HepG2 (cell line): ENCODE measurements around the gene FKBP1B. TPM values are rescaled to one million over a fixed set of nuclear protein-coding genes. Genes with fewer than 3 reads are reported as not detected.

ENCODE experiments used
- ARNT2 ChIP-seq: sonication (generic); formaldehyde crosslinking; IDR thresholded peaks from 2 replicates; pipeline ENCODE4 v1.8.0; 2022; ENCODE audit warnings: mild to moderate bottlenecking, low read depth, missing genetic modification reagents, moderate library complexity
- DNMT3B ChIP-seq: conservative IDR thresholded peaks from 2 replicates; pipeline ENCODE4 v1.6.1; 2016; ENCODE audit warnings: missing biosample characterization, control low read depth
- EEA1 ChIP-seq: sonication (generic); formaldehyde crosslinking; IDR thresholded peaks from 2 replicates; pipeline ENCODE4 v1.5.1; 2020; ENCODE audit warnings: mild to moderate bottlenecking, missing genetic modification reagents, borderline replicate concordance
- JUN ChIP-seq: sonication (generic); formaldehyde crosslinking; IDR thresholded peaks from 2 replicates; pipeline ENCODE4 v1.4.0; 2020; ENCODE audit warnings: mild to moderate bottlenecking, missing genetic modification reagents
- MTA1 ChIP-seq: sonication (generic); formaldehyde crosslinking; IDR thresholded peaks from 2 replicates; pipeline ENCODE4 v1.4.0; 2020; ENCODE audit warnings: missing genetic modification reagents, mild to moderate bottlenecking, borderline replicate concordance
- MXD3 ChIP-seq: IDR thresholded peaks from 2 replicates; pipeline ENCODE4 v1.6.1; 2016; ENCODE audit warnings: mild to moderate bottlenecking, missing biosample characterization, missing genetic modification reagents
- NFRKB ChIP-seq: fragments of 450-650 bp; IDR thresholded peaks from 2 replicates; pipeline ENCODE4 v1.6.1; 2017
- NONO ChIP-seq, 2 experiments: fragments of 450-650 bp in 1 of 2; sonication (generic) in 1 of 2; formaldehyde crosslinking in 1 of 2; IDR thresholded peaks in 1 of 2; conservative IDR thresholded peaks in 1 of 2; 2 replicates each; pipeline versions ENCODE4 v1.6.1 to v1.8.0; 2017 to 2022; ENCODE audit warnings: mild to moderate bottlenecking in 1 of 2, missing genetic modification reagents in 1 of 2, moderate library complexity in 1 of 2
- RBAK ChIP-seq: sonication (generic); formaldehyde crosslinking; IDR thresholded peaks from 2 replicates; pipeline ENCODE4 v1.5.1; 2020; ENCODE audit warnings: mild to moderate bottlenecking, missing genetic modification reagents
- SIX1 ChIP-seq: sonication (generic); formaldehyde crosslinking; IDR thresholded peaks from 2 replicates; pipeline ENCODE4 v1.4.0; 2020; ENCODE audit warnings: missing genetic modification reagents, borderline replicate concordance
- SMARCE1 ChIP-seq: fragments of 450-650 bp; IDR thresholded peaks from 2 replicates; pipeline ENCODE4 v1.6.1; 2017; ENCODE audit warnings: borderline replicate concordance
- SP1 ChIP-seq, 2 experiments: fragments of 450-650 bp in 1 of 2; sonication (generic) in 1 of 2; formaldehyde crosslinking in 1 of 2; IDR thresholded peaks; 2 replicates each; pipeline versions ENCODE4 v1.4.0 to v1.6.1; 2016 to 2020; ENCODE audit warnings: missing genetic modification reagents in 1 of 2
- U2AF1 ChIP-seq: fragments of 200-400 bp; formaldehyde crosslinking; optimal IDR thresholded peaks from 2 replicates; pipeline ENCODE3; 2017; ENCODE audit warnings: mild to moderate bottlenecking, low read depth, low read length
- ZNF354B ChIP-seq: sonication (generic); formaldehyde crosslinking; IDR thresholded peaks from 2 replicates; pipeline ENCODE4 v1.8.0; 2022; ENCODE audit warnings: mild to moderate bottlenecking, missing genetic modification reagents
- ZNF501 ChIP-seq: sonication (generic); formaldehyde crosslinking; IDR thresholded peaks from 2 replicates; pipeline ENCODE4 v1.5.1; 2020; ENCODE audit warnings: mild to moderate bottlenecking, moderate library complexity, missing genetic modification reagents
- ZNF687 ChIP-seq: sonication (generic); formaldehyde crosslinking; IDR thresholded peaks from 2 replicates; pipeline ENCODE4 v1.5.1; 2020; ENCODE audit warnings: mild to moderate bottlenecking, missing genetic modification reagents, moderate library complexity
- ZNF746 ChIP-seq: sonication (generic); formaldehyde crosslinking; IDR thresholded peaks from 2 replicates; pipeline ENCODE4 v1.8.0; 2022; ENCODE audit warnings: mild to moderate bottlenecking, missing genetic modification reagents
- ZSCAN30 ChIP-seq: sonication (generic); formaldehyde crosslinking; IDR thresholded peaks from 2 replicates; pipeline ENCODE4 v1.5.0; 2020; ENCODE audit warnings: mild to moderate bottlenecking, missing genetic modification reagents
- polyA plus RNA-seq, 8 experiments: library from polyadenylated mRNA; depleted of rRNA in 3 of 8; stranded (reverse) in 7 of 8; unstranded in 1 of 8; fragments of >200 nt; fragmentation: Illumina TruSeq in 4 of 8; extraction: Trizol in 4 of 8; gene quantifications; 2 replicates each; pipeline versions ENCODE4 v1.2.1 to v1.2.3, GENCODE V29; 2011 to 2016; ENCODE audit warnings: low read depth in 4 of 8, missing spikeins in 1 of 8, mixed read lengths in 1 of 8; ENCODE audit not compliant: insufficient read depth in 1 of 8
- total RNA-seq, 5 experiments: library from RNA; depleted of rRNA; stranded (reverse); fragments of >200 nt; fragmentation: Illumina TruSeq; extraction: Trizol; gene quantifications; 2 replicates each; pipeline ENCODE4 v1.2.3, GENCODE V29; 2016; ENCODE audit warnings: low read depth in 1 of 5
- TF ChIP-seq, protein P1 (sequence below): sonication (generic); formaldehyde crosslinking; IDR thresholded peaks from 2 replicates; pipeline ENCODE4 v1.4.0; 2020; ENCODE audit warnings: missing genetic modification reagents

The FKBP1B gene
- total and polyA plus RNA-seq, 2 of the 13 experiments (the other 11 are each of a cell fraction or from before 2014, with no cell fraction given), result 35.2 to 96.3 TPM

GRCh38 chr2:24083567-24084385 lies 34.2 kb downstream of the FKBP1B start (continued):
- TF ChIP-seq ARNT2 (CRISPR knock-in tag) (peak; percentile 97), SMARCE1 (no peak), MXD3 (peak; percentile 73; the same call in 1 of the 2 replicates), SIX1 (CRISPR knock-in tag) (peak; percentile 20; the same call in 1 of the 2 replicates), ZNF687 (CRISPR knock-in tag) (peak; percentile 97), ZNF746 (CRISPR knock-in tag) (peak; percentile 72; the same call in 1 of the 2 replicates), ZSCAN30 (CRISPR knock-in tag) (0 out of 2 replicates have a peak, but pooled peaks have one; percentile 58), SP1 (IDR thresholded peaks at IDR 0.05) (no peak), SP1 (CRISPR knock-in tag; IDR thresholded peaks at IDR 0.05) (0 out of 2 replicates have a peak, but pooled peaks have one; percentile 33), NFRKB (no peak), RBAK (CRISPR knock-in tag) (peak; percentile 31; the same call in 1 of the 2 replicates), DNMT3B (CRISPR knock-in tag) (no peak), NONO (IDR thresholded peaks at IDR 0.05) (no peak), NONO (CRISPR knock-in tag; conservative IDR thresholded peaks at IDR 0.05) (peak; percentile 99), EEA1 (no peak), MTA1 (peak; percentile 96; the same call in 1 of the 2 replicates), JUN (CRISPR knock-in tag) (peak; percentile 29), ZNF501 (peak; percentile 95; the same call in 1 of the 2 replicates), U2AF1 (no peak), ZNF354B (no peak; the same call in 1 of the 2 replicates)
- TF ChIP-seq, protein P1, sequence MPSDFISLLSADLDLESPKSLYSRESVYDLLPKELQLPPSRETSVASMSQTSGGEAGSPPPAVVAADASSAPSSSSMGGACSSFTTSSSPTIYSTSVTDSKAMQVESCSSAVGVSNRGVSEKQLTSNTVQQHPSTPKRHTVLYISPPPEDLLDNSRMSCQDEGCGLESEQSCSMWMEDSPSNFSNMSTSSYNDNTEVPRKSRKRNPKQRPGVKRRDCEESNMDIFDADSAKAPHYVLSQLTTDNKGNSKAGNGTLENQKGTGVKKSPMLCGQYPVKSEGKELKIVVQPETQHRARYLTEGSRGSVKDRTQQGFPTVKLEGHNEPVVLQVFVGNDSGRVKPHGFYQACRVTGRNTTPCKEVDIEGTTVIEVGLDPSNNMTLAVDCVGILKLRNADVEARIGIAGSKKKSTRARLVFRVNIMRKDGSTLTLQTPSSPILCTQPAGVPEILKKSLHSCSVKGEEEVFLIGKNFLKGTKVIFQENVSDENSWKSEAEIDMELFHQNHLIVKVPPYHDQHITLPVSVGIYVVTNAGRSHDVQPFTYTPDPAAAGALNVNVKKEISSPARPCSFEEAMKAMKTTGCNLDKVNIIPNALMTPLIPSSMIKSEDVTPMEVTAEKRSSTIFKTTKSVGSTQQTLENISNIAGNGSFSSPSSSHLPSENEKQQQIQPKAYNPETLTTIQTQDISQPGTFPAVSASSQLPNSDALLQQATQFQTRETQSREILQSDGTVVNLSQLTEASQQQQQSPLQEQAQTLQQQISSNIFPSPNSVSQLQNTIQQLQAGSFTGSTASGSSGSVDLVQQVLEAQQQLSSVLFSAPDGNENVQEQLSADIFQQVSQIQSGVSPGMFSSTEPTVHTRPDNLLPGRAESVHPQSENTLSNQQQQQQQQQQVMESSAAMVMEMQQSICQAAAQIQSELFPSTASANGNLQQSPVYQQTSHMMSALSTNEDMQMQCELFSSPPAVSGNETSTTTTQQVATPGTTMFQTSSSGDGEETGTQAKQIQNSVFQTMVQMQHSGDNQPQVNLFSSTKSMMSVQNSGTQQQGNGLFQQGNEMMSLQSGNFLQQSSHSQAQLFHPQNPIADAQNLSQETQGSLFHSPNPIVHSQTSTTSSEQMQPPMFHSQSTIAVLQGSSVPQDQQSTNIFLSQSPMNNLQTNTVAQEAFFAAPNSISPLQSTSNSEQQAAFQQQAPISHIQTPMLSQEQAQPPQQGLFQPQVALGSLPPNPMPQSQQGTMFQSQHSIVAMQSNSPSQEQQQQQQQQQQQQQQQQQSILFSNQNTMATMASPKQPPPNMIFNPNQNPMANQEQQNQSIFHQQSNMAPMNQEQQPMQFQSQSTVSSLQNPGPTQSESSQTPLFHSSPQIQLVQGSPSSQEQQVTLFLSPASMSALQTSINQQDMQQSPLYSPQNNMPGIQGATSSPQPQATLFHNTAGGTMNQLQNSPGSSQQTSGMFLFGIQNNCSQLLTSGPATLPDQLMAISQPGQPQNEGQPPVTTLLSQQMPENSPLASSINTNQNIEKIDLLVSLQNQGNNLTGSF, result no peak; the same call in 1 of the 2 replicates
